Measurements from ENCODE around the gene DNAH5. TPM values are rescaled to one million over a fixed set of nuclear protein-coding genes. Genes with fewer than 3 reads are reported as not detected.

The DNAH5 gene
- total RNA-seq, 2 experiments from 2014 or later, result not detected

GRCh38 chr5:13941468-13941867 lies 3.0 kb downstream of the DNAH5 start:
- no peaks in the 10 kb centered on the region for H3K36me3 Mint-ChIP-seq (ENCODE audit: low read depth)
- ChIA-PET POLR2A (no interaction called here), CTCF (no interaction called here)
- DNase-seq (no peak), ATAC-seq (no peak)
- no peaks in the 10 kb centered on the region for H3K9me3 Mint-ChIP-seq
- H3K4me3 Mint-ChIP-seq, result no peak overlapping the region
- H3K27ac Mint-ChIP-seq, result no peak overlapping the region
- no peak for TF ChIP-seq CTCF (IDR thresholded peaks at IDR 0.05)
- no peaks in the 10 kb centered on the region for H3K4me1 Mint-ChIP-seq (ENCODE audit: low read depth)
- intact Hi-C loops (cut with micrococcal nuclease), result no loop called here
- no peaks in the 10 kb centered on the region for H3K27me3 Mint-ChIP-seq

DNA sequence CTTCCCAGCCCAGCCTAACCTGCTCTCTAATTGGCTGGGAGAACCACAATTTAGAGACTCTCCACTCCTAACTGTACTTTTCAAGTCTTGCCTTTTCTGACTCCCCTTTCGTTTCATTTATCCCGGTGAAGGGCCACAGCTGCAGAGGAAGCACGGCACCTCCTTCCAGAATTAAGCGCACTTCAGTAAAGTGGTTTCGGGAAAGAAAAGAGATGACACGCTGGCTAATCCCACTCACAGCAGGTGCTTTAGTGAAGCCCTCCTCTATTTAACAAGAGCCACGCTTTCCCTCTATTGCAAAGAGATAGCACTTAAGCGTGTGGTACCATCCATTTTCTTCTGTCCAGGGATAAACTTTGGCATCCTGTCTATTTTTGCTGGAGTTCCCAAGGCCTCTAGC lies 4.8 kb downstream of the DNAH5 start:
- Mint-ChIP-seq H3K9me3 (peaks cover under 1% of the 10 kb centered on the region), H3K4me1 (ENCODE audit: low read depth) (no peaks in the 10 kb centered on the region), H3K4me3 (no peak overlapping the region), H3K27ac (no peak overlapping the region), H3K36me3 (ENCODE audit: low read depth) (no peaks in the 10 kb centered on the region), H3K27me3 (no peaks in the 10 kb centered on the region)
- ChIA-PET POLR2A (interaction anchor here (0.6 kb wide), 1 partner anchor 355 kb away, joined by 3 read pairs; no protein-coding TSS in a partner anchor), CTCF (no interaction called here)
- no peak for TF ChIP-seq CTCF (IDR thresholded peaks at IDR 0.05)
- intact Hi-C loops (cut with micrococcal nuclease), result no loop called here
- DNase-seq, result no peak
- ATAC-seq, result no peak

DNA sequence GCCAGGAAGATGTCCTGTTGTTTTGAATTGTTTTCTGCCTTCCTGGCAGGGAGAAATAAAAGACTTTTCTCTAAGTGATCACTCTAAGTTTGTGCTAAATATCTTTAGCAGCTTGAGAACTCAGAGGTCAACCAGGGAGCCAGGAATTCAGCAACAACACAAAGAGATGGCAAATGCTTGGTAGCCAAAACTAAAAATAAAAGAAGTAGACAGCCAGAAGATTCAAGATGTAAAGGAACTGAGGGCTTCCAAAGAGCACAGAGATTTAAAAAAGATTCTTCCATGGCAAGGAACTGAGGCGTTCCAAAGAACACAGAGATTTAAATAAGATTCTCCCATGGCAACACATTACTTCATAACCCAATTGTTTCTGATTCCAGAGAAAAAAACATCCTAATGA lies 9.6 kb downstream of the DNAH5 start:
- ChIA-PET CTCF (no interaction called here), POLR2A (no interaction called here)
- TF ChIP-seq CTCF (IDR thresholded peaks at IDR 0.05), result no peak
- no peaks in the 10 kb centered on the region for H3K36me3 Mint-ChIP-seq (ENCODE audit: low read depth)
- H3K27ac Mint-ChIP-seq, result no peak overlapping the region
- intact Hi-C loops (cut with micrococcal nuclease), result no loop called here
- ATAC-seq (no peak), DNase-seq (no peak)
- no peaks in the 10 kb centered on the region for H3K4me1 Mint-ChIP-seq (ENCODE audit: low read depth)
- no peaks in the 10 kb centered on the region for H3K27me3 Mint-ChIP-seq
- no peak overlapping the region for H3K4me3 Mint-ChIP-seq
- peaks cover 9% of the 10 kb centered on the region for H3K9me3 Mint-ChIP-seq

- ATAC-seq, result no peak
- Mint-ChIP-seq H3K9me3 (peaks cover 9% of the 10 kb centered on the region), H3K4me1 (ENCODE audit: low read depth) (no peaks in the 10 kb centered on the region), H3K27ac (no peak overlapping the region), H3K36me3 (ENCODE audit: low read depth) (no peaks in the 10 kb centered on the region), H3K4me3 (no peak overlapping the region), H3K27me3 (no peaks in the 10 kb centered on the region)
- no peak for DNase-seq
- ChIA-PET POLR2A (no interaction called here), CTCF (no interaction called here)
- intact Hi-C loops (cut with micrococcal nuclease), result no loop called here
- TF ChIP-seq CTCF (IDR thresholded peaks at IDR 0.05), result no peak
Measured at GRCh38 chr5:13934125-13934524, 10.4 kb downstream of the DNAH5 start.

DNA sequence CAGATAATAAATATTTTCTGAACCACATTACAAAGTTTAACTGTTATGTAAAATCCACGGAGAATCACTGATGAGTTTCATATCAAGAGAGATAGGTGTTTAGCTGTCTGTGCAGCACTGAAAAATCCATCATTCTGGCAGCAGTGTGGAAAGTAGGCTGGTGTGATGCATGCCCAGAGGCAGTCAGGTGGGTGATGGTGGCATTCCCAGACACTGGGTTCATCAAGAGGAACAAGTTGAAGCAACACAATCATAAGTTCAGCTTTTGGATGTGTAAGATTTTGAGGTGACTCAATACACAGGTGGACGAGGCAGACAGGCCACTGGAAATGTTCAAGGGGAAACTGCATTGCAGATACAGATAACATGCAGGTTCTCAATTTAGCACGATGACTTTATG lies 11.9 kb downstream of the DNAH5 start:
- intact Hi-C loops (cut with micrococcal nuclease), result no loop called here
- POLR2A ChIA-PET, result no interaction called here
- TF ChIP-seq CTCF (IDR thresholded peaks at IDR 0.05), result no peak
- CTCF ChIA-PET, result no interaction called here
- Mint-ChIP-seq H3K4me1 (ENCODE audit: low read depth) (no peaks in the 10 kb centered on the region), H3K27me3 (no peaks in the 10 kb centered on the region), H3K9me3 (peaks cover 9% of the 10 kb centered on the region), H3K27ac (no peak overlapping the region), H3K4me3 (no peak overlapping the region), H3K36me3 (ENCODE audit: low read depth) (no peaks in the 10 kb centered on the region)
- DNase-seq (no peak), ATAC-seq (no peak)
